Dedifferentiated amniotic fluid mesenchymal stem cell (primary cell): Measurements from ENCODE around the gene IST1.

Source experiments
- DNase-seq: peaks from one replicate; pipeline ENCODE4 v3.0.0-alpha.2; 2016; ENCODE audit errors: extremely low spot score

The IST1 gene

DNA sequence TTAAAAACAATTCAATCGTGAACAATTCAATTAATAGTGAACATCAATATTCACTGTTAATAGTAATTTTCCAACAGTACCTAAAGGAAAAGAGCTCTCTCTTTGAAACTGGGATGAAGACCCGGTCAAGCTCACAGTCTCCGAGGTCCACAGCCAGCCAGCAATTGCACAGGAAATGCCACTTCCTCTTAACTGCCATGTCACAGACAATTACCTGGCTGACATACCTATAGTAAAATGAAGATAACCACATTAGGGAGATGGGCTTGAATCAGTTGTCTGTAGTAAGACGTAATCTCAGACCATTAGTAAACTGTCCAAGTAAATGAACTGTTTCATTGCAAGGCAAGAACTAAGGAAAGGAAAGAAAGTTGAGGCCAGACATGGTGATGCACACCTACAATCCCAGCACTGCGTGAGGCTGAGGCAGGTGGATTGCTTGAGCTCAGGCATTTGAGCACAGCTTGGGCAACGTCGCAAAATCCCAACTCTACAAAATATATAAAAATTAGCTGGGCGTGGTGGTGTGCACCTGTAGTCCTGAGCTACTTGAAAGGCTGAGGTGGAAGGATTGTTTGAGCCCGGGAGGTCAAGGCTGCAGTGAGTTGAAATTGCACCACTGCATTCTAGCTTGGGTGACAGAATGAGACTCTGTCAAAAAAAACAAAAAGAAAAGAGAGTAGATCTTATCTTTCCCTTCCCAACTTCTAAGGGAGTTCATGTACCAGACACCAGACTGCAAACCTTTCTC lies 68.0 kb downstream of the IST1 start:
- no peak for DNase-seq

DNA sequence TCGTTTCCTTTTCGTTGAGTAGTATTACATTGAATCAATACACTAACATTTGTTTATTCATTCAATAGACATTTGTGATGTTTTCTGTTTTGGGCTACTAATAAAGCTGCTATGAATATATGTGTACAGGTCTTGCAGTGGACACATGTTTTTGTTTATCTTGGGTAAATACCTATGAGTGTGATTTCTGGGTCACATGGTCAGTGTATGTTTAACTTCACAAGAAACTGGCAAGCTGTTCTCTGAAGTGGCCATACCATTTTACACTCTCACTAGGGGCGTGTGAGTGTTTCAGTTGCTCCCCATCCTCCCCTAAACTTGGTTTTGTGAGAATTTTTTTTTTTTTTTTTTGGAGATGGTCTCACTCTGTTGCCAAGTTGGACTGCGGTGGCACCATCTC lies 69.9 kb downstream of the IST1 start:
- no peak for DNase-seq

DNA sequence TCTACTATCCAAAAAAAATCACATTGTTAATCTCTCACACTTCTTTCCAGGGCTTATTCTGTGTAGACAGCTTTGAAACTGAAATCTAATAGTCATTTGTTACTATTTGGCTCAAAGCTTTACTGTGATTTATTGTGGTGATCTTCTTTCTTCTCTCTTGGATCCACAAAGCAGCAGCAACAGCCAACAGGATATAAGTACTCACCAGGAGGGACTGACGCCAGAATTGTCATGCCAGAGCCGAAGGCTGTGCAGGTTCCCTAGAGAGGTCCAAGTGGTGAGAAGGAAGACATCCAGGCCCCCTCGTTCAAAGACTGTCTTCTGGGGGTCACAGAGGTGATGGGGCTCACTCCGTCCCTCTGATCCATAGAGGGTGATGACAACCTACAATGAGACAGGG lies 71.6 kb downstream of the IST1 start:
- DNase-seq, result no peak

DNA sequence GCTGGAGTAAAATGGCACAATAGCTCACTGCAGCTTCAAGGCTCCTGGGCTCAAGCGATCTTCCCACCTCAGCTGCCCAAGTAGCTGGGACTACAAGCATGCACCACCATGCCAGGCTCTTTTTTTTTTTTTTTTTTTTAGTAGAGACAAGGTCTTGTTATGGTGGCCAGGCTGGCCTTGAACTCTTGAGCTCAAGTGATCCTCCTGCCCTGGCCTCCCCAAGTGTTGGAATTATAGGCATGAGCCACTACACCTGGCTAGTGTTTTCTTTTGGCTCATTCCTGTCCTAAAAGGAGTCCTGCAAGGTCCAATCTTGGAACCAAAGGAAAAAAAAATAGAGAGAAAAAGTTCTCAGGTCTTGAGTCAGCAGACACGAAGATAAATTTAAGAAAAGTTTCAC lies 74.0 kb downstream of the IST1 start:
- DNase-seq, result no peak

DNA sequence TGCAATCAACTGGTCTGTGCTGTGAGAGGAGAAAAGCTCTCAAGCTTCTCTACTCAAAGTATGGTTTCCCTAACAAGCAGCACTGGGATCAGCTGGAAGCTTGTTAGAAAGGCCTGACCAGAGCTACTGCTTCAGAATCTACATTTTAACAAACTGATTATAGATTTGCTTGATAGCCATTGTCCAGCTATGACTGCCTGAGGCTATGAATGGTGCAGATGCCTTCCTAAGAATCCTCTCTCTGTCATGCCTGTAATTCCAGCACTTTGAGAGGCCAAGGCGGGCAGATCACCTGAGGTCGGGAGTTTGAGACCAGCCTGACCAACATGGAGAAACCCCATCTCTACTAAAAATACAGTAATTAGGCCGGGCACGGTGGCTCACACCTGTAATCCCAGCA lies 76.2 kb downstream of the IST1 start:
- no peak for DNase-seq

DNA sequence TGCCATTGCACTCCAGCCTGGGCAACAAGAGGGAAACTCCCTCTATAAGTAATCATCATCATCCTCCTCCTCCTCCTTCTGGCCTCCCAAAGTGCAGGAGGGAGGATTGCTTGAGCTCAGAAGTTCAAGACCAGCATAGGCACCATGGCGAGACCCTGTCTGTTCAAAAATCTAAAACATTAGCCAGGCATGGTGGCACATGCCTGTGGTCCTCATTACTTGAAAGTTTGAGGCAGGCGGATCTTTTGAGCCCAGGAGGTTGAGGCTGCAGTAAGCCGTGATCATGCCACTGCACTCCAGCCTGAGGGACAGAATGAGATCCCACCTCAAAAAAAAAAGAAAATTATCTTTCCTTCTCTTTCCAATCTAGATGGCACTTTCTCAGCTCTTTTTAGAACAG lies 77.0 kb downstream of the IST1 start:
- no peak for DNase-seq

DNA sequence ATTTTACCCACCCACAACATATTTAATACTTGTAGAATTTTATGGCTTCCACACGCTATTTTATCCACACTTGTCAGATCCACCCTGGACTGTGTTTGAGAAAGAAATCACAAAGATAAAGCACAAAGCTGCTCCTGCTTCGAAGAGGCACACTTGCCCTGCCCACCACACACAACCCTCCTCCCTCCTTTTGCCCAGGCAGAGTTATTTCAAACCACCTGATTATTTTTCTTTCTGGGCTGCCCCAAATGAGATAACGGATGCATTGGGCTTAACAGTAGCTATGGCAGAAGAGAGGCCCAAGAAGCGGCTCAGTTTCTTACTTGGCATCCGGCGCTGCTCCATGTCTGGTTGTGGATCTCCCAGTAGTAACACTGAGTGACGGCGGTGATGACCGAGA lies 77.7 kb downstream of the IST1 start:
- DNase-seq, result no peak

DNA sequence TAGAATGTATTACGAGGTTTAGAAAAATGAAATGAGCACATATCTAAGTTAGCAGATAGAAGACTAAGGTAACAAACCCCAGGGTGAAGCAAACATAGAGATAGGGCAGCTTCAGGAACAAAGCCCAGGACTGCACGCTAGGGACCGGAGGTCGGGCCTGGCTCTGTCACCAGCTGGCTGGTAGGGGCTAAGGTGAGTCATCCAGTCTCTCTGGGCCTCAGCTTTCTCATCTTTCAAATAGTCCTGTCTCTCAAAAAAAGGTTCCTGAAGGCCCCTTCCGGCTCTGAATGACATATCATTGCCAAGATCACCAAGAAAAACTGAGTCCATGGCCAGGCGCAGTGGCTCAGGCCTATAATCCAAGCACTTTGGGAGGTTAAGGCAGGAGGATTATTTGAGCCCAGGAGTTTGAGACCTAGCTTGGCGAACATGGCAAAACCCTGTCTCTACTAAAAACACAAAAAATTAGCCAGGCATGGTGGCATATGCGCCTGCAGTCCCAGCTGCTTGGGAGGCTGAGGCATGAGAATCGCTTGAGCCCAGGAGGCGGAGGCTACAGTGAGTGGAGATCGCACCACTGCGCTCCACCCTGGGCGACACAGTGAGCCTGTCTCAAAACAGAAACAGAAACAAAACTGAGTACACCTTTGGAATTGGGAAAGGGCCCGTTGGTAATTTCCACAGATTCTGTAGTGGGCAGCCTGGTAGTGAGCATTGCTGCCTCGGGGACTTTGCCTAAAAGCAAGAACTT lies 78.9 kb downstream of the IST1 start:
- no peak for DNase-seq
